A673 (cell line): ENCODE data around the gene FNTB. TPM values are rescaled to one million over a fixed set of nuclear protein-coding genes. Genes with fewer than 3 reads are reported as not detected.

Source experiments
- BruUV-seq: library from RNA; stranded (reverse); fragments of 400-500 nt; replicated peaks from 2 replicates; lab custom pipeline; 2021; lab: Mats Ljungman, UMichigan
- CTCF ChIA-PET: fragments of 300-600 bp; sonication (Branson Sonifier 250); formaldehyde crosslinking; loops from one replicate; lab custom pipeline; 2022; ENCODE audit warnings: antibody characterized with exemption; lab: Charles Lee
- POLR2A ChIA-PET: fragments of 300-600 bp; sonication (Branson Sonifier 250); formaldehyde crosslinking; loops from one replicate; lab custom pipeline; 2022; ENCODE audit warnings: antibody characterized with exemption; ENCODE audit not compliant: low non-redundant PET; lab: Charles Lee
- DNase-seq: peaks from one replicate; pipeline ENCODE4 v3.0.0-alpha.2; 2015; ENCODE audit warnings: low spot score
- H3K27ac ChIP-seq: fragments of 200-600 bp; sonication (generic); 2 replicates; pipeline ENCODE4 v1.5.1; 2016; ENCODE audit warnings: mixed run types, low read depth, mild to moderate bottlenecking, mixed read lengths, antibody characterized with exemption, low read length; ENCODE audit not compliant: poor library complexity, severe bottlenecking
- H3K27me3 ChIP-seq: fragments of 200-600 bp; sonication (generic); replicated peaks from 2 replicates; pipeline ENCODE4 v1.6.1; 2017; ENCODE audit warnings: mixed run types, low read depth, mild to moderate bottlenecking, mixed read lengths, antibody characterized with exemption, low read length; ENCODE audit not compliant: insufficient read depth, poor library complexity
- H3K36me3 ChIP-seq: fragments of 200-600 bp; sonication (generic); 2 replicates; pipeline ENCODE4 v1.6.1; 2016; ENCODE audit warnings: mixed run types, mild to moderate bottlenecking, mixed read lengths, antibody characterized with exemption, low read length; ENCODE audit not compliant: insufficient read depth, poor library complexity, severe bottlenecking
- H3K4me1 ChIP-seq: fragments of 200-600 bp; sonication (generic); 2 replicates; pipeline ENCODE4 v1.6.1; 2017; ENCODE audit warnings: mixed run types, mild to moderate bottlenecking, mixed read lengths, antibody characterized with exemption, low read length; ENCODE audit not compliant: insufficient read depth, poor library complexity, severe bottlenecking
- H3K4me3 ChIP-seq: fragments of 200-600 bp; sonication (generic); 2 replicates; pipeline ENCODE4 v1.5.1; 2016; ENCODE audit warnings: low read depth, mixed run types, mild to moderate bottlenecking, mixed read lengths, low read length; ENCODE audit not compliant: poor library complexity, severe bottlenecking
- H3K9me3 ChIP-seq: fragments of 200-600 bp; sonication (generic); 2 replicates; pipeline ENCODE4 v1.6.1; 2016; ENCODE audit warnings: mixed run types, low read depth, mild to moderate bottlenecking, mixed read lengths, antibody characterized with exemption, low read length; ENCODE audit not compliant: poor library complexity, severe bottlenecking
- EZH2 ChIP-seq: fragments of 200-600 bp; sonication (generic); IDR thresholded peaks from 2 replicates; pipeline ENCODE4 v1.6.1; 2017; ENCODE audit warnings: borderline replicate concordance, low read depth, mild to moderate bottlenecking, mixed read lengths, antibody characterized with exemption, low read length; ENCODE audit not compliant: poor library complexity, severe bottlenecking
- intact Hi-C: fragments of 100-400 bp; cut with micrococcal nuclease; formaldehyde crosslinking; loops from one replicate; pipeline ENCODE4 v1.10.0; 2022; ENCODE audit not compliant: unreplicated experiment
- total RNA-seq: library from RNA; stranded (reverse); gene quantifications from 2 replicates; pipeline ENCODE4 v1.2.3, GENCODE V29; 2021
- TF ChIP-seq, protein P1 (sequence below): fragments of 300-800, 200-600 bp; sonication (generic); conservative IDR thresholded peaks from 2 replicates; pipeline ENCODE4 v1.5.1; 2017; ENCODE audit warnings: low read depth, mild to moderate bottlenecking, antibody characterized with exemption, low read length, moderate library complexity, mixed read lengths

FNTB gene
- total RNA-seq, 1 experiment from 2014 or later, result 24.0 TPM

DNA sequence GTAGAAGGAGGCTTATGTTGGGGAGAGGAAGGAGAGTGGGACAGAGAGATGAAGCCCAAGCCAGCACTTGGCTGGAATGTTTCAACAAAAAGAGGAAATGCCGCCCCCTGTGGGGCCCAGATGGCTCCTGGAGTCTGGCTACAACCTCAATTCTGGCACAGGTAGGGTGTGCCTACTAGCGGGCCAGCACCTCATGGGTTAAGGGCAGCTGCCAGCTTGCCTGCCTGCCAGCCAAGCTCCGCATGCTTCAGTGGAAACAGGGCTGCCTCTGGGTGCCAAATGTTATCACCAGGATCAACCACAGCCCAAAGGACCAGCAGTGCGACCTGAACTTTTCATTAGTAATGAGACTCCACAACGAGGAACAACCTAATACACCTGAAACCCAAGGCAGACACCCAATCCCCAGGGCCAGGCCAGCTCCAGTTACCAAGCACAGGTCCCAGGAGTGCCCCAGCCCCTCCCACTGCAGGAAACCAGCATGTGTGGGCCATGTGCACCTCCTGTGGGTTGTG lies 25.9 kb upstream of the FNTB start:
- no peaks in the 10 kb centered on the region for H3K4me1 ChIP-seq
- H3K27me3 ChIP-seq, result no peaks in the 10 kb centered on the region
- no TSS peak for BruUV-seq
- no peaks in the 10 kb centered on the region for H3K9me3 ChIP-seq
- no peaks in the 10 kb centered on the region for H3K36me3 ChIP-seq
- intact Hi-C loops, result no loop called here
- DNase-seq, result no peak
- no peak overlapping the region for H3K4me3 ChIP-seq
- ChIA-PET CTCF (no interaction called here), POLR2A (no interaction called here)
- no peak for TF ChIP-seq EZH2
- TF ChIP-seq, protein P1, sequence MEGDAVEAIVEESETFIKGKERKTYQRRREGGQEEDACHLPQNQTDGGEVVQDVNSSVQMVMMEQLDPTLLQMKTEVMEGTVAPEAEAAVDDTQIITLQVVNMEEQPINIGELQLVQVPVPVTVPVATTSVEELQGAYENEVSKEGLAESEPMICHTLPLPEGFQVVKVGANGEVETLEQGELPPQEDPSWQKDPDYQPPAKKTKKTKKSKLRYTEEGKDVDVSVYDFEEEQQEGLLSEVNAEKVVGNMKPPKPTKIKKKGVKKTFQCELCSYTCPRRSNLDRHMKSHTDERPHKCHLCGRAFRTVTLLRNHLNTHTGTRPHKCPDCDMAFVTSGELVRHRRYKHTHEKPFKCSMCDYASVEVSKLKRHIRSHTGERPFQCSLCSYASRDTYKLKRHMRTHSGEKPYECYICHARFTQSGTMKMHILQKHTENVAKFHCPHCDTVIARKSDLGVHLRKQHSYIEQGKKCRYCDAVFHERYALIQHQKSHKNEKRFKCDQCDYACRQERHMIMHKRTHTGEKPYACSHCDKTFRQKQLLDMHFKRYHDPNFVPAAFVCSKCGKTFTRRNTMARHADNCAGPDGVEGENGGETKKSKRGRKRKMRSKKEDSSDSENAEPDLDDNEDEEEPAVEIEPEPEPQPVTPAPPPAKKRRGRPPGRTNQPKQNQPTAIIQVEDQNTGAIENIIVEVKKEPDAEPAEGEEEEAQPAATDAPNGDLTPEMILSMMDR, result no peak
- H3K27ac ChIP-seq, result no peak overlapping the region

GRCh38 chr14:64963611-64964010 lies 23.1 kb upstream of the FNTB start:
- no TSS peak for BruUV-seq
- Histone ChIP-seq H3K27ac (no peak overlapping the region), H3K27me3 (no peaks in the 10 kb centered on the region), H3K9me3 (no peaks in the 10 kb centered on the region), H3K36me3 (no peaks in the 10 kb centered on the region), H3K4me3 (no peak overlapping the region), H3K4me1 (peaks cover 7% of the 10 kb centered on the region)
- ChIA-PET POLR2A (no interaction called here), CTCF (no interaction called here)
- intact Hi-C loops, result no loop called here
- DNase-seq, result no peak
- TF ChIP-seq EZH2, result no peak
- TF ChIP-seq, protein P1, result peak; percentile 24; the same call in 1 of the 2 replicates

- CTCF ChIA-PET, result no interaction called here
- DNase-seq, result no peak
- POLR2A ChIA-PET, result no interaction called here
Measured at GRCh38 chr14:64965356-64966000, 21.2 kb upstream of the FNTB start.

More at GRCh38 chr14:64965356-64966000, 21.2 kb upstream of the FNTB start:
- Histone ChIP-seq H3K4me3 (no peak overlapping the region), H3K27ac (no peak overlapping the region), H3K9me3 (no peaks in the 10 kb centered on the region), H3K36me3 (no peaks in the 10 kb centered on the region), H3K27me3 (no peaks in the 10 kb centered on the region), H3K4me1 (peaks cover 15% of the 10 kb centered on the region)
- TF ChIP-seq, protein P1, result no peak
- TF ChIP-seq EZH2, result no peak
- no TSS peak for BruUV-seq
- intact Hi-C loops, result no loop called here
